Thoracic aorta (tissue), 2 donors: Measurements from ENCODE around the gene IL4R. TPM values are rescaled to one million over a fixed set of nuclear protein-coding genes. Genes with fewer than 3 reads are reported as not detected.

ENCODE experiments used
- ATAC-seq: fragments of 150-250 bp; one replicate; pipeline ENCODE4 v1.8.0; 2017; ENCODE audit warnings: low read depth; ENCODE audit not compliant: insufficient number of reproducible peaks, low FRiP score
- DNase-seq: peaks from one replicate; pipeline ENCODE4 v3.0.0-alpha.2; 2020; ENCODE audit warnings: low spot score
- H3K27ac ChIP-seq, 2 donors: fragments of 200-600 bp; sonication (generic); 1 replicate in 1 of 2; 2 replicates in 1 of 2; pipeline ENCODE4 v1.5.1; 2016; ENCODE audit warnings: mild to moderate bottlenecking in 2 of 2, moderate library complexity in 2 of 2
- H3K27me3 ChIP-seq: fragments of 200-600 bp; sonication (generic); replicated peaks from 2 replicates; pipeline ENCODE4 v1.6.0; 2016; ENCODE audit warnings: mild to moderate bottlenecking; ENCODE audit not compliant: insufficient read depth
- H3K36me3 ChIP-seq: fragments of 200-600 bp; sonication (generic); one replicate; pipeline ENCODE4 v1.5.1; 2016
- H3K4me1 ChIP-seq, 2 donors: fragments of 200-600 bp; sonication (generic); 1 replicate in 1 of 2; 2 replicates in 1 of 2; pipeline versions ENCODE4 v1.5.1 to v1.6.0; 2016; ENCODE audit warnings: low read depth in 2 of 2, mild to moderate bottlenecking in 1 of 2; ENCODE audit not compliant: control insufficient read depth in 1 of 2
- H3K4me3 ChIP-seq: fragments of 200-600 bp; sonication (generic); 2 replicates; pipeline ENCODE4 v1.5.1; 2016; ENCODE audit warnings: mild to moderate bottlenecking
- H3K9me3 ChIP-seq: fragments of 200-600 bp; sonication (generic); 2 replicates; pipeline ENCODE4 v1.5.1; 2016
- CTCF ChIP-seq: fragments of 200-600 bp; sonication (generic); IDR thresholded peaks from one replicate; pipeline ENCODE4 v1.5.1; 2019; ENCODE audit warnings: antibody characterized with exemption
- total RNA-seq, 2 donors: library from RNA; depleted of rRNA; stranded (reverse); fragments of >200 nt; gene quantifications; one replicate each; pipeline versions ENCODE4 v1.1.0 to v1.2.3, GENCODE V29; 2016

Gene IL4R
- total RNA-seq, 2 donors from 2014 or later = 46.2 to 148 TPM

- no peaks in the 10 kb centered on the region for H3K36me3 ChIP-seq
- TF ChIP-seq CTCF = no peak
- ATAC-seq = no peak
- no peak overlapping the region for H3K27ac ChIP-seq
- DNase-seq = no peak
- H3K27me3 ChIP-seq = no peaks in the 10 kb centered on the region
- H3K4me3 ChIP-seq = no peak overlapping the region
- no peaks in the 10 kb centered on the region for H3K9me3 ChIP-seq
- peaks cover 4 to 13% of the 10 kb centered on the region in 2 donors for H3K4me1 ChIP-seq
These were observed 24.1 kb upstream of the IL4R start for GRCh38 chr16:27289669-27290068.

- Histone ChIP-seq H3K9me3 (no peaks in the 10 kb centered on the region), H3K4me3 (no peak overlapping the region), H3K27me3 (no peaks in the 10 kb centered on the region), H3K4me1 (peaks cover 4 to 13% of the 10 kb centered on the region in 2 donors), H3K27ac (no peak overlapping the region), H3K36me3 (no peaks in the 10 kb centered on the region)
- ATAC-seq (no peak), DNase-seq (no peak)
- no peak for TF ChIP-seq CTCF
These were observed 23.2 kb upstream of the IL4R start for GRCh38 chr16:27290562-27290961.

- TF ChIP-seq CTCF = no peak
- H3K36me3 ChIP-seq = no peaks in the 10 kb centered on the region
- H3K4me1 ChIP-seq = peaks cover 0 to 11% of the 10 kb centered on the region in 2 donors
- no peak for DNase-seq
- ATAC-seq = no peak
- H3K9me3 ChIP-seq = no peaks in the 10 kb centered on the region
- H3K27ac ChIP-seq = no peak overlapping the region
- H3K4me3 ChIP-seq = no peak overlapping the region
- no peaks in the 10 kb centered on the region for H3K27me3 ChIP-seq
These were observed 22.7 kb upstream of the IL4R start for GRCh38 chr16:27291106-27291505.

- Histone ChIP-seq H3K4me3 (no peak overlapping the region), H3K9me3 (no peaks in the 10 kb centered on the region), H3K27ac (no peak overlapping the region), H3K36me3 (no peaks in the 10 kb centered on the region), H3K4me1 (peaks cover 0 to 4% of the 10 kb centered on the region in 2 donors), H3K27me3 (no peaks in the 10 kb centered on the region)
- TF ChIP-seq CTCF = no peak
- DNase-seq (no peak), ATAC-seq (no peak)
These were observed 22.0 kb upstream of the IL4R start for GRCh38 chr16:27291722-27292240.

GRCh38 chr16:27293343-27293742 is 20.4 kb upstream of the IL4R start:
- Histone ChIP-seq H3K27me3 (no peaks in the 10 kb centered on the region), H3K4me1 (no peaks in the 10 kb centered on the region), H3K27ac (no peak overlapping the region), H3K36me3 (no peaks in the 10 kb centered on the region), H3K9me3 (no peaks in the 10 kb centered on the region), H3K4me3 (no peak overlapping the region)
- no peak for ATAC-seq
- TF ChIP-seq CTCF = no peak
- no peak for DNase-seq
